Stimulated activated CD8-positive, alpha-beta memory T cell treated with anti-CD3 and anti-CD28 coated beads, Interleukin-15, amount 100 ng/mL, for 48 hours (primary cell): ENCODE results near the gene MTERF2.
A peak's percentile ranks its signal among the peaks of the same experiment; 100 is the strongest.
"Not testable (repeated sequence)": the region's sequence is repeated elsewhere in the genome, so short reads cannot be mapped to it uniquely, and the experiment has no call there.

Source experiments
- DNase-seq, 2 donors: peaks; one replicate each; pipeline ENCODE4 v3.0.0-alpha.2; 2020; ENCODE audit warnings: low read depth in 2 of 2

Gene MTERF2, protein sequence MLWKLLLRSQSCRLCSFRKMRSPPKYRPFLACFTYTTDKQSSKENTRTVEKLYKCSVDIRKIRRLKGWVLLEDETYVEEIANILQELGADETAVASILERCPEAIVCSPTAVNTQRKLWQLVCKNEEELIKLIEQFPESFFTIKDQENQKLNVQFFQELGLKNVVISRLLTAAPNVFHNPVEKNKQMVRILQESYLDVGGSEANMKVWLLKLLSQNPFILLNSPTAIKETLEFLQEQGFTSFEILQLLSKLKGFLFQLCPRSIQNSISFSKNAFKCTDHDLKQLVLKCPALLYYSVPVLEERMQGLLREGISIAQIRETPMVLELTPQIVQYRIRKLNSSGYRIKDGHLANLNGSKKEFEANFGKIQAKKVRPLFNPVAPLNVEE

DNA sequence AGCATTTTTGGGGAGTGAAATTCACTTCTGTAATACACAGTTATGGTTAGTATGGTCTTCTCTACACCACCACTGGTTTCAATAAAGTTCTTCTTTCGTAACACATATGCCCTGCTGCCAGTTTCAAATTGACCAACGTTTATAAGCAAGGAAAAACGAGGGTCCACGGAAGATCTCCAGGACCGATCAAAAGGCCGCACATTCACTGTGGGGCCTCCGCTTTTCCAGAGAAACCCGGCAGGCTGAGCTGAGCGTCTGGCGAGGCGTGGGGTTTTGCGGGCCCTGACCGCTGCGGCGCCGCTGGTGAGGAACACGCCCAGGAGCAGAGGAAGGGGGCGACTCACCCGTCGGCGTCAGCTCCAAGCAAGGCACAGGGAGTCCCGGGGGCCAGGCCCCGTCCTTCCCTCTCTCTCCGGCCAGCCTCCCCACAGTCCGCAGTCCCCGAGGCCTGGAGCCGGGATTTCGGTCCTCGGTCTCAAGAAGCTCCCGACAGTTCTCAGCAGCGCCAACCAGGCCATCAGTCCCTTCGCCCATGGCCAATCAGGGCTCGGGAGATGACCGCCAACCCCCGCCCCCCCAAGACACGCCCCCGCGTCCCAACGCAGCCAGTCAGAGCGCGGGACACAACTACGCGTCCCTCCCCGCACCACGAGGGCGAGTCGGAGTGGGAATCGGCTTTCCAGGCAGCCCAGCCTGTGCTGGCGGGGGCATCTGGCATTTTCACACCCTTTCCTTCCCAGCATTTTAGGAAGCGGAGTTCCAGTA is at the start of gene MTERF2:
Gene MTERF2 (minus strand): TSS at position 522 of the 765 bp plus-strand sequence. CDS start 8,432 bp downstream, outside the sequence.
- DNase-seq: peak; percentile 70 to 74

DNA sequence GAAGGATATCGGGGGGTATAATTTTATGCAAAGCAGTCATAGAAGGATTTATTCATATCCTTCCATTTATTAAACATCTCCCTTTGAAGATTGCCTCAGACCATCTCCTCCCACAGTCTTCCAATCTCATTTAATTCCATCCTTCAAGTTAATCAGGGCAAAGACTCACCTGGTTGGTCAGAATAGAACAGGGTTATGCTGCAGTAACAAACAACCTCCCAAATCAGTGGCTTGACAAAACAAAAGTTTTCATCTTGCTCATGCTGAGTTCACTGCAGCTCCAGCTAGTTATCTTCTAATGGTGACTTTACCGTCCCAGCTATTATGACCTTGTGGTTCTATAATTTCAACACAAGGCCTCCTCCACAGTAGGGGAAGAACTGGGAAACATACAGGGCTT is 48.8 kb upstream of the MTERF2 start:
- no peak for DNase-seq

DNA sequence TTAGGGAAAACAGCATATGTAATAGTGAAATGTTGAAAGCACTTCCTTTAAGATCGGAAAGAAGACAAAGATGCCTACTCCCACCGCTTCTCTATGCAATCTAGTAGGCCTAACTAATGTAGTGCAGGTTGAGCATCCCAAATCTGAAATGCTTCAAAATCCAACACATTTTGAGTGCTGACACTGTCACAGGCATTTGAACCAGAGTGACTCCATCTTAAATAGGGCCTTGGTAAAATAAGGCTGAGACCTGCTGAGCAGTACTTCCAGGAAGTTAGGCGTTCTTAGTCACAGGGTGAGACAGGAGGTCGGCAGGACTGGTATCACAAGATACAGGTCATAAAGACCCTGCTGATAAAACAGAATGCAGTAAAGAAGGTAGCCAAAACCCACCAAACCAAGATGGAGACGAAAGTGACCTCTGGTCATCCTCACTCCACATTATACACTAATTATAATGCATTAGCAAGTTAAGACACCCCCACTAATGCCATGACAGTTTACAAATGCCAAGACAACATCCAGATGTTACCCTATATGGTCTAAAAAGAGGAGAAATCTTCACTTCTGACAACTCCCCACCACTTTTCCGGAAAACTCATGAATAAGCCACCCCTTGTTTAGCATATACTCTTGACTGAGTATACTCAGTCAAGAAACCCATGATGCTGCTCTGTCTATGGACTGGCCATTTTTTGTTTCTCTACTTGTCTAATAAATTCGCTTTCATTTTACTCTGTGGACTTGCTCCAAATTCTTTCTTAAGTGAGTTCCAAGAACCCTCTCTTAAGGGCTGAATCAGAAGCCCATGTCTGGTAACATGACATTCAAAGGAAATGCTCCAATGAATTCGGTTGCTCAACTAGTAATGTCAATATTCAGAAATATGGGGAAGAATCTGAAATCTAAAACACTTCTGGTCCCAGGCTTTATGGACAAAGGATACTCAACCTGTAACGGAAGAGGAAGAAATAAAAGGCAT is 47.1 kb upstream of the MTERF2 start:
- DNase-seq: no peak

DNA sequence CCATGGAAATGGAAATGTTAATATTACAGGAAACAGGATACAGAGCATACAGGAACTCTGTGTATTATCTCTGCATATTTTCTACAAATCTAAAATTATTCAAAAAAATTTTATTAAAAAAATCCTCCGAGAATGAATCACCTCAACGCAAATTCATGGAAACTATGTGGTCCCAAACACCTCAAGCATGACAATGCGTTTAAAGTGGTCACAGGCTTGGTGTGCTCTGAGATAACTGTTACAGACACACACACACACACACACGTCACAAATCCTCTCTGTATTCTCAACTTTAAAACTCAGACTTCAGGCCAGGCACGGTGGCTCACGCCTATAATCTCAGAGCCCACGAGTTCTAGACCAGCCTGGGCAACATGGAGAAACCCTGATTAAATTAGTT is 45.3 kb upstream of the MTERF2 start:
- no peak for DNase-seq

DNA sequence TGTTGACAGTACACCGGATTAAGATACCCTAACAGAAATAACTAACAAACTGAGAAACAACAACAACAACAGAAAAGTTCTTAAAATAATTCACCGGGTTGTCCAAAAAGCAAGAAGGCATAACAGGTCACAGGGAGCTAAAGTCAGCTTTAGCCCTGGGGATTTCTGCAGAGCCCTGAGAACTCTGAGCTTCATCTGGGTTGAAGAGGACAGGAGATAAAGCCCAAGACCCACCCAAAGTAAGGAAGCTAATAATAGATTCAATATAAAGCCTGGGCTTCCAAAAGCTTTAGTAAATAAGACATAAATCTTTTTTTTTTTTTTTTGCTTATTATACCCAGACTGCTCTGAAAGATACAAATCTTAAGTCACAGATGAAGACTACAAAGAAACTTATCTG is 44.1 kb upstream of the MTERF2 start:
- no peak for DNase-seq

DNA sequence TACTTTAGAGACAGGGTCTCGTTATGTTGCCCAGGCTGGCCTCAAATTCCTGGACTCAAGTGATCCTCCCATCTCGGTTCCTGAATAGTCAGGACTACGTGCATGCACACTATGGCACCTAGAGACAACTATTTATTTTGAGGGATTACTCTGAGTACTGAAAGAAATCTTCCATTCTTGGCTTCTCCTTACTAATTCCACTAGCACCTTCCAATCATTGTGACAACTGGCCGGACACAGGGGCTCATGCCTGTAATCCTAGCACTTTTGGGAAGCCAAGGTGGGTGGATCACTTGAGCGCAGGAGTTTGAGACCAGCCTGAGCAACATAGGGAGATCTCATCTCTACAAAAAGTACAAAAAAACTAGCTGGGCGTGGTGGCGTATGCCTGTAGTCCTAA is 42.1 kb upstream of the MTERF2 start:
- no peak for DNase-seq

DNA sequence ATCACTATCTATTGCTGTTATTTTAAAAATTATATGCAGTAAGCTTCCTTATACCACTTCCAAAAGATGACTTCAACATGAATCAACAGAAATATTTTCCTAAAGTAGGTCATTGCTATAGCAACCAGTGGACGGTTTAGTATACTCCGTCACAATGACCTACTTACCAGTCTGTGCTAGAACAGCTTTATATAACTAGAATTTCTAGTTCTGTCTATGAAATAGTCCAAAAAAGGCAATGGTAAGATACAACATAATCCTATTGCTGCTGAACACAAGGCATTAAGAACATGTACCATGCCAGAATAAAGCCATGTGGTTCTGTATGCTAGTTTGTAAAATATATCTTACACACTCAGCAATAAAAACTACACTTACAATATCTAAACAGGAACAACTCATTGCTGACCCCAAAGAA is 40.7 kb upstream of the MTERF2 start:
- no peak for DNase-seq

DNA sequence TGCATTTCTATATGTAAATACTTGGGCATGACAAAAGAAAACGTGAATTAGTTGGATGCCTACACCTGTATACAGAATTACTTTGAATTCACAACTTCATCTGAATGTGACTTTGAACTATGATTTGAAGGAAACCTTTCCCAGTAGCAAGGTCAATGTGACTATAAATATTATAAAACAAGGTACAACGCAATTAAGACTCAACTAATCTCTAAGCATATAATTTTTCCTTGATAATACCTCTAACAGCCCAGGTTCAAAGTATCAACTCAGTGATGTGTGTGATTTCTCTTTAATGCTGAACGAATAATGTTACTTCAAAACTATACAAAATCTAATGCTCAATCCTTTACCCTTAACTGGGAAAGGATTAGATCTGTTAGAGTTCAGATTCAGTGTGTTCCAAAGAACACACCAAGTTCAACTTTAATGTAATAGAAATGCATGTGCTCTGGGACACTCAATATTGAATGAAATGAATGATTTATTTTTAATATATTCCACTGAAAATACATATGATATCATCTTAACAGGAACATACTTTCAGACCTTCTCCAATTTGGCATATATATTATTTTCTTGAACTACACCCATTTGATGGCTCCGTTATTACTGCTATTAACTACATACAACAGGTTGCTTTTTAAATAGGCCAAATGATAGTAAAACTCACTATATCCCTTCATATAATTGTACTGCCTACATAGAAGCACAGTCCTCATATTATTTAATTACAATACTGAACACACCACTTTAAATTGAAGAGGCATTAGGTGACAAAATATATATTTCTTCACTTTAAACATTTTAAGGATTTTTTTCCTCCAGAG is 40.1 kb upstream of the MTERF2 start:
- DNase-seq: no peak

DNA sequence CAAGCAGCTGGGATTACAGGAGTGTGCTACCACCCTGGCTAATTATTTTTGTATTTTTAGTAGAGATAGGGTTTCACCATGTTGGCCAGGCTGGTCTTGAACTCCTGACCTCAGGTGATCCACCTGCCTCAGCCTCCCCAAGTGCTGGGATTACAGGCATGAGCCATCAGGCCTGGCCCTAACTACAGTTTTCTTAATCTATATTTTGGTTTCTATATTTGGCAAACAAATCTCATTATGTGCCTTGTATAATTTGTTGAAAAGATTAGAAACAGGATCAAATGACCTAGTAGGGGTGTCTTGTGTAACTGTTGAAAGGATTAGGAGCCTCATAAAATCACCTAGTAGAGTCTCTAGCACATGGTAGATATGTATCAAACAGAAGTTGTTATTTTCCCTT is 39.4 kb upstream of the MTERF2 start:
- DNase-seq: not testable (repeated sequence)

DNA sequence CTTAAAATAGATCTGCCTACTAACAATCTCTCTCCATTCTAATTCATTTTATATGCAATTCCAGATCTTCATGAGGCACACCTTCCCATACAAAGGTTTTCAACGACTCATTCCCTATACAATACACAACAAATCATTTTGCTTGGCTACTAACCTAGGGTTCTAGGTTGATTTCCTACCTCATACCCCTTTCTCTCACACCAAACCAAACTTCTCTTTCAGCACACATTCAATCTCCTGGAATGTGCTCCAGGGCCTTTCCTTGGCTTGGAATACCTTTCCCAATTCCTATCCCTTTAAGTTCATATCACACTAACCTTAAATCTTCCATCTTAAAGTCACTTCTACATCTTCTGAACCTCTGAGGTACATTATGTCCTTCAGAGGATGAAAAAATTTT is 38.7 kb upstream of the MTERF2 start:
- DNase-seq: no peak

DNA sequence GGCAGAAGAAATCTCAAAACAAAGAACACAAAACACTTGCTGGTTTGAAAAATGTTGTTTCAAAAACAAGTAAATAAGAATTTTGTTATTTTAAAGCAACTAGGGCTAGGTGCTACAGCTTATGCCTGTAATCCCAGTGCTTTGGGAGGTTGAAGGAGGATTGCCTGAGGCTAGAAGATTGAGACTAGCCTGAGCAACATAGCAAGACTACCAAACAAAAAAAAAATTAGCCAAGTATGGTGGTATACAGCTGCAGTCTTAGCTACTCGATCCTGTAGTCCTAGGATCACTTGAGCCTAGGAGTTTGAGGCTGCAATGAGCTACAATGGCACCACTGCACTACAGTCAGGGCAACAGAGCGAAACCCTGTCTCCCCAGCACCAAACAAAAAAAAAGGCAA is 32.6 kb upstream of the MTERF2 start:
- no peak for DNase-seq

DNA sequence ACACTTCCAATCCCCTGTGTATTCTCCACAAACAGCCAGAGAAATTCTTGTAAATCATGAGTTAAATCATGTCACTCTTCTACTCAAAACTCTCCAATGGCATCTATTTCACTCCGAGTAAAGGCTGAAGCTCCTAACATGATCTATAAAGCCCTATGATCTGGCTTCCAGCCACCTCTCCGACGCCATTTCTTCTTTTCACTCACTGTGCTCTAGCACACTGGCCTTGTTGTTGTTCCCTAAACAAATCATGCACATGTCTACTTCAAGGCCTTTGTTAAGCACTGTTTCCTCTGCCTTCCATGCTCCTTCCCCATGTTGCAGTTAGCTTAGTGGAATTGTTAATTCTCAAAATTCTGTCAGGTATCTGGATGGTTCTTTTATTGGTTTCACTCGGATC is 30.1 kb upstream of the MTERF2 start:
- no peak for DNase-seq

DNA sequence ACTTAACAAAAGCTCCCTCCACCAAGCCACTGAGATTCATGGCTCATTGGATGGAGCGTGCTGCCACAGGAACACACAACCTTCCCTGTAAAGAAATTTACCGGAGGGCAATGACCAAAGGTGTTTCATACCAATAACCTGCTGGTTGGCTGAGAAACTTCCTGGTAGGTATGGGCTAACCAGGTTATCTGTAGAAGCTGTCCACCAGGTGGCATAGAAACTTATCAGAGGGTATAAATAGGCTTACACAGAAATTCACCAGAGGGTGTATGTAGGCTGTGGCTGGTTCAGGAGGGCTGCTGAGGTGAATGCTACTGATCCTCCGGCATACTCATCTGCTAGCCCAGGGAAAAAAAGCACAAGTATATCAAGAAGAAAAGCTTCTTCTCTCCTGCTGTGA is 27.1 kb upstream of the MTERF2 start:
- DNase-seq: no peak

DNA sequence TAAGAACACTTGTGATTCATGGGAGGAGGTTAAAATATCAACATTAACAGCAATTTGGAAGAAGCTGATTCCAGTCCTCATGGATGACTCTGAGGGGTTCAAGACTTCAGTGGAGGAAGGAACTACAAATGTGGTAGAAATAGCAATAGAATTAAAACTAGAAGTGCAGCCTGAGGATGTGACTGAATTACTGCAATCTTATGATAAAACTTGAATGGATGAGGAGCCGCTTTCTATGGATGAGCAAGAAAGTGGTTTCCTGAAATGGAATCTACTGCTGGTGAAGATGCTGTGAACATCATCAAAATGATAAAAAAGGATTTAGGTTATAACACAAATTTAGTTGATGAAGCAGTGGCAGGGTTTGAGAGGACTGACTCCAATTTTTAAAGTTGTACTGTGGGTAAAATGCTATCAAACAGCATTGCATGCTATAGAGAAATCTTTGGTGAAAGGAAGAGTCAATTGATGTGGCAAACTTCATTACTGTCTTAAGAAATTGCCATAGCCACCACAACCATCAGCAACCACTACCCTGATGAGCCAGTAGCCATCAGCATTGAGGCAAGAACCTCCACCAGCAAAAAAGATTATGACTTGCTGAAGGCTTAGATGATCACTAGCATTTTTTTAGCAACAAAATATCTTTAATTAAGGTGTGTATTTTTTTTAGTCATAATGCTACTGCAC is 25.9 kb upstream of the MTERF2 start:
- no peak for DNase-seq

DNA sequence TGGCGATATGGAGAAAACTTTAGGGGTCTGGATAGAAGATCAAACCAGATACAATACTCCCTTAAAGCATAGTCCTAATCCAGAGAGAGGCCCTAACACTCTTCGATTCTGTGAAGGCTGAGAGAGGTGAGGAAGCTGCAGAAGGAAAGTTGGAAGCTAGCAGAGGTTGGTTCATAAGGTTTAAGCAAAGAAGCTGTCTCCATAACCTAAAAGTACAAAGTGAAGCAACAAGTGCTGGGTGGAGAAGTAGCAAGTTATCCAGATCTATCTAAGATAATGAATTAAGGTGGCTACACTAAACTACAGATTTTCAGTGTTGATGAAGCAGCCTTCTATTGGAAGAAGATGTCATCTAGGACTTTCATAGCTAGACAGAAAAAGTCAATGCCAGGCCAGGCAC is 24.6 kb upstream of the MTERF2 start:
- DNase-seq: no peak

DNA sequence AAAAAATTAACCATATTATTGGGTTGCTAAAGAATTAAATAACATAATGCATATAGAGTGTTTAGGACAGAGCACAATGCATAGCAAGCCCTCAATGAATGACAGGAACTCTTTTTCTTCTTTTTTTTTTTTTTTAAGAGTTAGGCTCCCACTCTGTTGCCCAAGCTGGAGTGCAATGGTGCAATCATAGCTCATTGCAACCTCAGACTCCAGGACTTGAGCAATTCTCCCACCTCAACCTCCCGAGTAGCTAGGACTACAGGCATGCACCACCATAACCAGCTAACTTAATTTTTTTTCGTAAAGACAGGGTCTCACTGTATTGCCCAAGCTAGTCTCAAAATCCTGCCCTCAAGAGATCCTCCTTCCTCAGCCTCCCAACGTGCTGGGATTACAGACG is 20.5 kb upstream of the MTERF2 start:
- no peak for DNase-seq

DNA sequence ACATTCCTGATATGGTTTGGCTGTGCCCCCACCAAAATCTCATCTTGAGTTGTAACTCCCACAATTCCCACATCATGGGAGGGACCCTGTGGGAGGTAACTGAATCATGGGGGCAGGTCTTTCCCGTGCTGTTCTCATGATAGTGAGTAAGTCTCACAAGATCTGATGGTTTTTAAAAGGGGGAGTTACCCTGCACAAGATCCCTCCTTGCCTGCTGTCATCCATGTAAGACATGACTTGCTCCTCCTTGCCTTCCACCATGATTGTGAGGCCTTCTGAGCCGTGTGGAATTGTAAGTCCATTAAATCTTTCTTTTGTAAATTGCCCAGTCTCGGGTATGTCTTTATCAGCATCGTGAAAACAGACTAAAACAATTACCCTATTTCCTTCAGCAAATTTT is 15.7 kb upstream of the MTERF2 start:
- DNase-seq: not testable (repeated sequence)

DNA sequence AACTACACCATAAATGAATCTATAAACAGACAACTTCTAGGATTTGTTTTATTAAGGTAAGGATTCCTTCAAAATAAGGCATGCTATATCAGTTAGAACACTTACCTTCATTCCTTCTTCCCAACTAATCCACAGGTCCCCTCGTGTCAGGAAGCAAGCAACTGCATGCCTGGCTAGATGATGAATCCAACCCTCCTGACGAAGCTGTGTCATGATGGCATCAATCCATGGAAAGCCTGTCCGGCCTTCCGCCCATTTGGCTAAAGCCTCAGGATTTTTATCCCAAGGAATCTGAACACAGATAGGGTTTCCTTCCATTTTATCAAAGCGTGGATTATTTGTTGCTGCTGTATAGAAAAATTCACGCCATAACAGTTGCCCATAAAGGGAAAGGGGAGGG is 12.5 kb upstream of the MTERF2 start:
- DNase-seq: no peak

DNA sequence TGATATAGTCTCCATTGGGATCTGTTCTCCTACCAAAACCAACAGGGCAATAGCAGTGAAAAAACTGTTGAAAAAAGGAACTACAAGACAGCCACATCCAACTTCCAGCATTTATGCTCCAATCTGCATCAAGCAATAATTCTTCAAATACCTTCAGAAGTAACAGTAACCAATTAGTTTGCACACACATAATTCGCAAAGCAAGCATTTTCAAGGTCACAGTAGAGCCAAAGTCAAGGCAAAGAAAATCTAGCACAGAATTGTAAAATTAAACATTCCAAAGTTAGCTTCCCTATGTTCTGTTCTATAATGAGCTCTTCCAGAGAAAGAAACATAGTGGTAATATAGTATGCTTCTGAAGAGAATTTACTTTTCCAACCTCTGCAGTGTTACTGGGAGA is 11.0 kb upstream of the MTERF2 start:
- DNase-seq: no peak

DNA sequence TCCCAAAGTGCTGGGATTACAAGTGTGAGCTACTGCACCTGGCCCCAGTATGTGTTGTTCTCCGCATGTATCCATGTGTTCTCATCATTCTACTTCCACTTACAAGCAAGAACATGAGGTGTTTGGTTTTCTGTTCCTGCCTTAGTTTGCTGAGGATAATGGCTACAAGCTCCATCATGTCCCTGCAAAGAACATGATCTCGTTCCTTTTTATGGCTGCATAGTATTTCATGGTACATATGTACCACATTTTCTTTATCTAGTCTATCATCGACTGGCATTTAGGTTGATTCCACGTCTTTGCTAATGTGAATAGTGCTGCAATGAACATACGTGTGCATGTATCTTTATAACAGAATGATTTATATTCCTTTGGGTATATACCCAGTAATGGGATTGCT is 9.2 kb upstream of the MTERF2 start:
- not testable (repeated sequence) for DNase-seq
